ENCODE data around the gene FEM1A. TPM values are rescaled to one million over a fixed set of nuclear protein-coding genes. Genes with fewer than 3 reads are reported as not detected.
A peak's percentile ranks its signal among the peaks of the same experiment; 100 is the strongest.
"Not testable (repeated sequence)": the region's sequence is repeated elsewhere in the genome, so short reads cannot be mapped to it uniquely, and the experiment has no call there.

FEM1A gene
- total RNA-seq, 6 experiments from 2014 or later: 4.7 to 11.9 (median 5.6) TPM

- DNase-seq (no peak), ATAC-seq (peak; percentile 64 to 80 (median 72))
- Histone ChIP-seq H3K4me3 (no peak overlapping the region), H3K27ac (no peak overlapping the region), H3K27me3 (no peaks in the 10 kb centered on the region), H3K9me3 (no peaks in the 10 kb centered on the region), H3K4me1 (peaks cover 0 to 18% (median 3%) of the 10 kb centered on the region in 4 donors), H3K36me3 (peaks cover 0 to 17% (median 5%) of the 10 kb centered on the region in 4 donors)
- TF ChIP-seq POLR2A (IDR thresholded peaks at IDR 0.05): no peak
- TF ChIP-seq CTCF (IDR thresholded peaks at IDR 0.05): no peak
- WGBS (ENCODE audit: insufficient coverage, low coverage, low lambda C conversion rate, missing lambda C conversion rate): 55% methylated on average over 5 of the region's 10 CpGs
- intact Hi-C loops (cut with DNase I): no loop called here
Measured at GRCh38 chr19:4844348-4845179, 53.0 kb downstream of the FEM1A start.

- H3K27me3 ChIP-seq; H3K9me3 ChIP-seq; H3K27ac ChIP-seq; intact Hi-C loops (cut with DNase I); ATAC-seq; DNase-seq; H3K4me3 ChIP-seq: not testable (repeated sequence)
- Histone ChIP-seq H3K4me1 (peaks cover 0 to 18% (median 3%) of the 10 kb centered on the region in 4 donors), H3K36me3 (peaks cover 0 to 21% (median 5%) of the 10 kb centered on the region in 4 donors)
- WGBS (ENCODE audit: insufficient coverage, low coverage, low lambda C conversion rate, missing lambda C conversion rate): 73% methylated on average over 3 of the region's 9 CpGs
Measured at GRCh38 chr19:4845975-4846374, 54.4 kb downstream of the FEM1A start.

- Histone ChIP-seq H3K4me1 (peaks cover 0 to 14% (median 3%) of the 10 kb centered on the region in 4 donors), H3K27ac (no peak overlapping the region), H3K9me3 (no peaks in the 10 kb centered on the region), H3K4me3 (no peak overlapping the region), H3K36me3 (peaks cover 0 to 22% (median 5%) of the 10 kb centered on the region in 4 donors), H3K27me3 (no peaks in the 10 kb centered on the region)
- 96% methylated on average over 7 of the region's 23 CpGs for WGBS (ENCODE audit: insufficient coverage, low coverage, low lambda C conversion rate, missing lambda C conversion rate)
- DNase-seq (no peak), ATAC-seq (no peak)
- TF ChIP-seq CTCF (IDR thresholded peaks at IDR 0.05) (no peak), POLR2A (IDR thresholded peaks at IDR 0.05) (no peak)
- intact Hi-C loops (cut with DNase I): no loop called here
Measured at GRCh38 chr19:4847190-4847973, 55.8 kb downstream of the FEM1A start.

GRCh38 chr19:4849019-4849418, 57.5 kb downstream of the FEM1A start:
- Histone ChIP-seq H3K9me3 (no peaks in the 10 kb centered on the region), H3K36me3 (peaks cover 0 to 22% (median 5%) of the 10 kb centered on the region in 4 donors), H3K4me3 (no peak overlapping the region), H3K27ac (no peak overlapping the region), H3K27me3 (no peaks in the 10 kb centered on the region), H3K4me1 (peaks cover 0 to 7% (median 0%) of the 10 kb centered on the region in 4 donors)
- no peak for TF ChIP-seq CTCF (IDR thresholded peaks at IDR 0.05)
- no peak for TF ChIP-seq POLR2A (IDR thresholded peaks at IDR 0.05)
- ATAC-seq (no peak), DNase-seq (no peak)
- intact Hi-C loops (cut with DNase I): no loop called here
- 85% methylated on average over 6 of the region's 7 CpGs for WGBS (ENCODE audit: insufficient coverage, low coverage, low lambda C conversion rate, missing lambda C conversion rate)

Small RNAs within 50 kb of the gene (microRNA-seq; reads per million reads assigned to microRNA genes)
- gene MIR7-3: 0 reads per million in 2 donors

Small RNAs within 50 kb of the gene (small RNA-seq; reads per million reads assigned to genes)
- gene MIR7-3: 0 reads per million in 2 experiments

Other genes with a start within 250 kb of the FEM1A start
- gene SEMA6B, start 232.1 kb upstream of the FEM1A start, total RNA-seq: 1 to 10 TPM; 1.0 to 6.5 (median 2.3) TPM
- 10 to 100 TPM; 16.6 to 26.4 (median 22.8) TPM for gene TNFAIP8L1, start 152.2 kb upstream of the FEM1A start, total RNA-seq
- 10 to 100 TPM; 58.2 to 98.7 (median 72.2) TPM for gene MYDGF, start 121.4 kb upstream of the FEM1A start, total RNA-seq
- 100 to 1,000 TPM in 1 of 6 experiments, 10 to 100 TPM in 5; 47.3 to 118 (median 54.5) TPM for gene DPP9, start 67.9 kb upstream of the FEM1A start, total RNA-seq
- gene TICAM1, start 40.0 kb downstream of the FEM1A start, total RNA-seq: 10 to 100 TPM in 1 of 6 experiments, 1 to 10 TPM in 5; 6.9 to 14.6 (median 9.4) TPM
- gene PLIN3, start 75.9 kb downstream of the FEM1A start, total RNA-seq: 10 to 100 TPM; 10.8 to 53.9 (median 19.6) TPM
- under 1 TPM in 3 of 6 experiments, not detected in 3; 0.15 to 0.35 (median 0.17) TPM for gene ARRDC5, start 111.2 kb downstream of the FEM1A start, total RNA-seq
- gene UHRF1, start 117.8 kb downstream of the FEM1A start, total RNA-seq: 1 to 10 TPM in 2 of 6 experiments, under 1 TPM in 4; 0.17 to 3.8 (median 0.82) TPM
- gene KDM4B, start 177.4 kb downstream of the FEM1A start, total RNA-seq: 10 to 100 TPM; 14.2 to 36.9 (median 29.1) TPM

Data from right lobe of liver (tissue), 6 donors.